Karpas-422 (cell line): ENCODE measurements around the gene GSTK1. TPM values are rescaled to one million over a fixed set of nuclear protein-coding genes. Genes with fewer than 3 reads are reported as not detected.
"Not testable (repeated sequence)": the region's sequence is repeated elsewhere in the genome, so short reads cannot be mapped to it uniquely, and the experiment has no call there.

ENCODE experiments used
- DNase-seq: peaks from one replicate; pipeline ENCODE4 v3.0.0-alpha.2; 2015
- H2AFZ ChIP-seq: fragments of 200-600 bp; sonication (generic); 2 replicates; pipeline ENCODE4 v1.6.1; 2014; ENCODE audit warnings: antibody characterized with exemption, low read length, mixed read lengths
- H3K27ac ChIP-seq: fragments of 200-600 bp; sonication (generic); 2 replicates; pipeline ENCODE4 v1.5.1; 2014; ENCODE audit warnings: mild to moderate bottlenecking, low read length, moderate library complexity
- H3K27me3 ChIP-seq: fragments of 200-600 bp; sonication (generic); 2 replicates; pipeline ENCODE4 v1.6.1; 2014; ENCODE audit warnings: low read length, mixed read lengths
- H3K36me3 ChIP-seq: fragments of 200-600 bp; sonication (generic); 2 replicates; pipeline ENCODE4 v1.6.1; 2014; ENCODE audit warnings: low read length, mixed read lengths; ENCODE audit not compliant: insufficient read depth
- H3K4me1 ChIP-seq: fragments of 200-600 bp; sonication (generic); 2 replicates; pipeline ENCODE4 v1.6.1; 2014; ENCODE audit warnings: mild to moderate bottlenecking, low read length, mixed read lengths
- H3K4me2 ChIP-seq: fragments of 200-600 bp; sonication (generic); 2 replicates; pipeline ENCODE4 v1.6.1; 2014; ENCODE audit warnings: low read length, low read depth, mild to moderate bottlenecking; ENCODE audit not compliant: poor library complexity, severe bottlenecking
- H3K4me3 ChIP-seq: fragments of 200-600 bp; sonication (generic); 2 replicates; pipeline ENCODE4 v1.5.1; 2014; ENCODE audit warnings: mild to moderate bottlenecking, antibody characterized with exemption, low read length, mixed read lengths
- H3K79me2 ChIP-seq: fragments of 200-600 bp; sonication (generic); 2 replicates; pipeline ENCODE4 v1.6.1; 2014; ENCODE audit warnings: mild to moderate bottlenecking, low read length, mixed read lengths
- H3K9ac ChIP-seq: fragments of 200-600 bp; sonication (generic); 2 replicates; pipeline ENCODE4 v1.6.0; 2014; ENCODE audit warnings: low read length
- H3K9me2 ChIP-seq: fragments of 200-600 bp; sonication (generic), shearing (Covaris generic); replicated peaks from 2 replicates; pipeline ENCODE4 v1.6.0; 2014; ENCODE audit warnings: mild to moderate bottlenecking, low read length, moderate library complexity; ENCODE audit not compliant: insufficient read depth
- H3K9me3 ChIP-seq: fragments of 300-700, 200-600 bp; sonication (generic); 2 replicates; pipeline ENCODE4 v1.6.1; 2014; ENCODE audit warnings: low read length, mixed read lengths
- H4K20me1 ChIP-seq: fragments of 200-600 bp; sonication (generic); 2 replicates; pipeline ENCODE4 v1.6.1; 2014; ENCODE audit warnings: mild to moderate bottlenecking, antibody characterized with exemption, low read length, low read depth; ENCODE audit not compliant: insufficient read depth
- total RNA-seq: library from RNA; depleted of rRNA; stranded (reverse); fragments of >200 nt; shearing (Covaris generic); gene quantifications from 2 replicates; pipeline ENCODE4 v1.2.3, GENCODE V29; 2014; ENCODE audit warnings: low replicate concordance; rRNA removed

The GSTK1 gene
- total RNA-seq = 156 and 174 TPM in 2 replicates

- Histone ChIP-seq H2AFZ (peak within 1 kb of the TSS; percentile 98), H3K27ac (peak within 1 kb of the TSS; percentile 27; the same call in 1 of the 2 replicates), H3K9ac (peak within 1 kb of the TSS; percentile 97), H3K4me3 (peak within 1 kb of the TSS; percentile 98), H3K27me3 (no peaks in the 10 kb centered on the region), H4K20me1 (no peaks in the 10 kb centered on the region), H3K9me2 (no peaks in the 10 kb centered on the region), H3K4me2 (peak within 1 kb of the TSS; percentile 74), H3K36me3 (peaks cover 19% of the 10 kb centered on the region), H3K9me3 (no peaks in the 10 kb centered on the region), H3K4me1 (peaks cover 30% of the 10 kb centered on the region), H3K79me2 (peaks cover 15% of the 10 kb centered on the region)
- peak; percentile 91 for DNase-seq
These were observed at the start of gene GSTK1 for GRCh38 chr7:143263266-143264195. TSS of gene GSTK1 (plus strand) at chr7:143263441. CDS start at chr7:143263514, 73 bp downstream.

GRCh38 chr7:143213478-143213877, 49.8 kb upstream of the GSTK1 start:
- not testable (repeated sequence) for H3K27me3 ChIP-seq, H3K36me3 ChIP-seq, H3K79me2 ChIP-seq, DNase-seq, H3K27ac ChIP-seq, H3K9ac ChIP-seq, H3K9me3 ChIP-seq, H2AFZ ChIP-seq, H4K20me1 ChIP-seq, H3K4me3 ChIP-seq, H3K9me2 ChIP-seq, H3K4me2 ChIP-seq, H3K4me1 ChIP-seq

GRCh38 chr7:143214789-143215679, 48.2 kb upstream of the GSTK1 start:
- Histone ChIP-seq H3K4me1 (peaks cover 9% of the 10 kb centered on the region; the same call in 1 of the 2 replicates), H2AFZ (no peak overlapping the region), H3K4me3 (no peak overlapping the region), H3K9ac (no peak overlapping the region), H3K36me3 (no peaks in the 10 kb centered on the region), H3K4me2 (no peak overlapping the region), H4K20me1 (no peaks in the 10 kb centered on the region), H3K27me3 (no peaks in the 10 kb centered on the region), H3K79me2 (no peaks in the 10 kb centered on the region), H3K9me2 (no peaks in the 10 kb centered on the region), H3K9me3 (no peaks in the 10 kb centered on the region), H3K27ac (peak overlapping the region; percentile 34; the same call in 1 of the 2 replicates)
- peak; percentile 95 for DNase-seq

GRCh38 chr7:143216151-143216550, 47.1 kb upstream of the GSTK1 start:
- DNase-seq = no peak
- Histone ChIP-seq H3K4me1 (peaks cover 9% of the 10 kb centered on the region; the same call in 1 of the 2 replicates), H4K20me1 (no peaks in the 10 kb centered on the region), H3K36me3 (no peaks in the 10 kb centered on the region), H3K4me3 (no peak overlapping the region), H3K79me2 (no peaks in the 10 kb centered on the region), H3K9ac (no peak overlapping the region), H3K9me2 (no peaks in the 10 kb centered on the region), H3K4me2 (no peak overlapping the region), H3K9me3 (no peaks in the 10 kb centered on the region), H2AFZ (no peak overlapping the region), H3K27ac (no peak overlapping the region), H3K27me3 (no peaks in the 10 kb centered on the region)

- Histone ChIP-seq H3K27ac (no peak overlapping the region), H4K20me1 (no peaks in the 10 kb centered on the region), H3K36me3 (no peaks in the 10 kb centered on the region), H3K4me3 (no peak overlapping the region), H2AFZ (no peak overlapping the region), H3K9me3 (no peaks in the 10 kb centered on the region), H3K9me2 (no peaks in the 10 kb centered on the region), H3K4me1 (peaks cover 9% of the 10 kb centered on the region; the same call in 1 of the 2 replicates), H3K4me2 (no peak overlapping the region), H3K79me2 (no peaks in the 10 kb centered on the region), H3K27me3 (no peaks in the 10 kb centered on the region), H3K9ac (no peak overlapping the region)
- DNase-seq = no peak
These were observed 46.6 kb upstream of the GSTK1 start for GRCh38 chr7:143216686-143217085.

- DNase-seq = no peak
- Histone ChIP-seq H2AFZ (no peak overlapping the region), H3K27ac (no peak overlapping the region), H3K9me3 (no peaks in the 10 kb centered on the region), H3K4me2 (no peak overlapping the region), H3K9me2 (no peaks in the 10 kb centered on the region), H3K9ac (no peak overlapping the region), H3K4me1 (peaks cover 9% of the 10 kb centered on the region; the same call in 1 of the 2 replicates), H3K27me3 (no peaks in the 10 kb centered on the region), H3K79me2 (no peaks in the 10 kb centered on the region), H3K4me3 (no peak overlapping the region), H4K20me1 (no peaks in the 10 kb centered on the region), H3K36me3 (no peaks in the 10 kb centered on the region)
These were observed 45.4 kb upstream of the GSTK1 start for GRCh38 chr7:143217806-143218205.

- no peak overlapping the region for H3K27ac ChIP-seq
- H3K79me2 ChIP-seq = no peaks in the 10 kb centered on the region
- H3K9ac ChIP-seq = no peak overlapping the region
- no peaks in the 10 kb centered on the region for H3K9me2 ChIP-seq
- H2AFZ ChIP-seq = no peak overlapping the region
- no peaks in the 10 kb centered on the region for H3K36me3 ChIP-seq
- H3K27me3 ChIP-seq = no peaks in the 10 kb centered on the region
- H3K4me1 ChIP-seq = no peaks in the 10 kb centered on the region
- H4K20me1 ChIP-seq = no peaks in the 10 kb centered on the region
- H3K4me3 ChIP-seq = no peak overlapping the region
- DNase-seq = no peak
- no peak overlapping the region for H3K4me2 ChIP-seq
- H3K9me3 ChIP-seq = no peaks in the 10 kb centered on the region
These were observed 42.0 kb upstream of the GSTK1 start for GRCh38 chr7:143221286-143221685.

GRCh38 chr7:143221737-143222136, 41.5 kb upstream of the GSTK1 start, which contains the start of gene TAS2R40:
TSS of gene TAS2R40 (plus strand) at chr7:143222037. CDS start at chr7:143222079, 42 bp downstream.
- H3K9me3 ChIP-seq = no peaks in the 10 kb centered on the region
- no peak within 1 kb of the TSS for H3K4me2 ChIP-seq
- no peak within 1 kb of the TSS for H3K9ac ChIP-seq
- no peak within 1 kb of the TSS for H3K27ac ChIP-seq
- H3K4me3 ChIP-seq = no peak within 1 kb of the TSS
- no peaks in the 10 kb centered on the region for H3K4me1 ChIP-seq
- no peak within 1 kb of the TSS for H2AFZ ChIP-seq
- no peaks in the 10 kb centered on the region for H3K36me3 ChIP-seq
- H3K27me3 ChIP-seq = no peaks in the 10 kb centered on the region
- no peaks in the 10 kb centered on the region for H3K79me2 ChIP-seq
- no peak for DNase-seq
- no peaks in the 10 kb centered on the region for H4K20me1 ChIP-seq
- no peaks in the 10 kb centered on the region for H3K9me2 ChIP-seq
